Adipocyte (in vitro differentiated cells): Measurements from ENCODE around the gene SLIT1.
A peak's percentile ranks its signal among the peaks of the same experiment; 100 is the strongest.

Experiments
- DNase-seq: peaks from one replicate; pipeline ENCODE4 v3.0.0-alpha.2; 2015; ENCODE audit warnings: low read depth
- H3K27me3 ChIP-seq: replicated peaks from 2 replicates; pipeline ENCODE4 v1.7.0; 2013; ENCODE audit warnings: mild to moderate bottlenecking, low read length, moderate library complexity; ENCODE audit not compliant: control insufficient read depth, insufficient read depth
- H3K36me3 ChIP-seq: 2 replicates; pipeline ENCODE4 v1.7.0; 2013; ENCODE audit warnings: low read length, mild to moderate bottlenecking, moderate library complexity; ENCODE audit not compliant: control insufficient read depth, insufficient read depth, severe bottlenecking
- H3K4me1 ChIP-seq: 2 replicates; pipeline ENCODE4 v1.7.0; 2013; ENCODE audit warnings: mild to moderate bottlenecking, low read length, moderate library complexity; ENCODE audit not compliant: control insufficient read depth, insufficient read depth
- H3K4me3 ChIP-seq: 2 replicates; pipeline ENCODE4 v1.7.0; 2013; ENCODE audit warnings: mild to moderate bottlenecking, low read length, moderate library complexity
- H3K9ac ChIP-seq: 2 replicates; pipeline ENCODE4 v1.7.0; 2013; ENCODE audit warnings: mild to moderate bottlenecking, low read length, moderate library complexity
- H3K9me3 ChIP-seq: 2 replicates; pipeline ENCODE4 v1.7.0; 2013; ENCODE audit warnings: mild to moderate bottlenecking, low read length, moderate library complexity; ENCODE audit not compliant: control insufficient read depth

The SLIT1 gene

DNA sequence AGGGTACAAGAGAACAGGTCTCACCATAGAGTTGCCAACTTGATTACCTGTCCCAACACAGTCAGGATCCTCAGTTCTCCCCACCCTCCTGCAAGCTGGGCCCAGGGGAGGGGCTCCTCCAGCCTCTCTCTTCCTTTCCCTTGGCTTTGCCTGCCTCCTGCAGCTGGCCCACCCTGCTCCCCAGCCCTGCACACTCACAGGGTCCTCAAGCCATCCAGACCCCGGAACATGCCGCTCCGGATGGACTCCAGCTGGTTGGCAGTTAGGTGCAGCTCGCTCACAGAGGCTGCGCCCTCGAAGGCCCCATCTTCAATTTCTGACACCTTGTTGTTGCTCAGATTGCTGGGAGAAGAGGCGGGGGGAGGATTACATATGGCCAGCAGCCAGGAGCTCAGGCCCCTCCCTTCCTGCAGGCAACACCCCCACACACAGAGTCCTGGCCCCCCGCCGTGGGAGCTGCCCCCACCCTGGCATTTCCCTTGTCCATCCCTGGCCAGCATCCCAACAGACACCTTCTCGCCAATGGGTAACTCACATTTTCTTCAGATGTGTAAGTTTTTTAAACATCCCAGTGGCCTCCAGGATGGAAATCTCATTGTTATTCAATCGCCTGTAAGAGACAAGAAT, 139.2 kb downstream of the SLIT1 start:
- H3K36me3 ChIP-seq, result no peaks in the 10 kb centered on the region
- DNase-seq, result no peak
- no peak overlapping the region for H3K9ac ChIP-seq
- H3K27me3 ChIP-seq, result peaks cover 45% of the 10 kb centered on the region
- no peaks in the 10 kb centered on the region for H3K4me1 ChIP-seq
- peaks cover 9% of the 10 kb centered on the region for H3K9me3 ChIP-seq
- H3K4me3 ChIP-seq, result no peak overlapping the region

DNA sequence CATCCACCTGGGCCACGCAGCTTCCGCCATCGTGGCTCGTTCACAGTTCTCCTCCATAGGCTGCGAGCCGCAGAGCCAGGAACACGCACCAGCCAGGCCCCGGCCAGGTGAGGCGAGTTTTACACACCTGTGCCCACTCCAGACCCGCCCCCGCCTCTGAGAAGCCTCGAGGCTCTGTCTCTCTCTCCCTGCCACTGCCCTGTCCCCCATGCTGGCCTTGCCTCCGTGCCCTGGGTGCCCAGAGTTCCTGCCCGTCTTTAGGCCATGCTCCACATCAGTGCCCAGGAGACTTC, 142.2 kb downstream of the SLIT1 start:
- peaks cover 29% of the 10 kb centered on the region for H3K27me3 ChIP-seq
- no peak for DNase-seq
- no peaks in the 10 kb centered on the region for H3K36me3 ChIP-seq
- H3K9ac ChIP-seq, result no peak overlapping the region
- no peak overlapping the region for H3K4me3 ChIP-seq
- H3K4me1 ChIP-seq, result no peaks in the 10 kb centered on the region
- peaks cover 6% of the 10 kb centered on the region for H3K9me3 ChIP-seq

DNA sequence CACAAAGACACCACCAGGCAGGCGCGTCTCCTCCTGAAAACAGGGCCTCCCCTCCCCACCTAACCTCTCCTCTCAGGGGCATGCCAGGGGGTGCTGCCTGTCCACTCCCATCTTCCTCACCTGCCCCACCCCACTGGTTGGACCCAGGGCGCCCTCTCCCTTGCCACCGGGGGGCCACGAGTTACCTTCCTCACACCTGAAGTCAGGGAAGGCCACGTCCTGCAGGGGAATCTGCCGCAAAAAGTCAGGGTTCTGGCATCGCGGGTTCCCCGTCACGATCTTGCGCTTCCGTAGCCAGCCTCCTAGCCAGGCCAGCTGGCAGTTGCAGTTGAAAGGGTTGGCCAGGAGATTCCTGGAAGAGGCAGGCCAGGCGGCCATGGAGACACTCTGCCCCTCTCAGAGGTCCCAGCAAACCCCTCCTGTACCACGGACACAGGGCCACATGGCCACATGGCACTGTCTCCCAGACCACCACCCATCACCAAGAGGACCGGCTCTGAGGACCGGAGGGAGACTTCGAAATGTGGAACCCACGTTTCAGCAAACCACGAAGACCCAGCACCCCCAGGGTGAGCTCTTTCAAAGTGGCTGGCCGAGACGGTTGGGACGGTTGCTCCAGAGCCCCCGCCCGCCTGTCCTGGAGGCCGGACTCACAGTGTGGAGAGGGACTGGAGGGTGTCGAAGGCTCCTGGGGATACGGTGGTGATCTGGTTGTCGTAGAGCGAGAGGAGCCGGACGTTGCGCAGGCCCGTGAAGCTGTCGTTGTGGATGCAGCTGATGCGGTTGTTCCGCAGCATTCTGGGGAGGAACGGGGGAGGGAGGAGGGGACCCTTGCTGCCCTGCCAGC, 142.8 kb downstream of the SLIT1 start:
- Histone ChIP-seq H3K4me1 (no peaks in the 10 kb centered on the region), H3K9ac (no peak overlapping the region), H3K9me3 (peaks cover 6% of the 10 kb centered on the region), H3K36me3 (no peaks in the 10 kb centered on the region), H3K4me3 (no peak overlapping the region), H3K27me3 (peaks cover 28% of the 10 kb centered on the region)
- DNase-seq, result no peak

DNA sequence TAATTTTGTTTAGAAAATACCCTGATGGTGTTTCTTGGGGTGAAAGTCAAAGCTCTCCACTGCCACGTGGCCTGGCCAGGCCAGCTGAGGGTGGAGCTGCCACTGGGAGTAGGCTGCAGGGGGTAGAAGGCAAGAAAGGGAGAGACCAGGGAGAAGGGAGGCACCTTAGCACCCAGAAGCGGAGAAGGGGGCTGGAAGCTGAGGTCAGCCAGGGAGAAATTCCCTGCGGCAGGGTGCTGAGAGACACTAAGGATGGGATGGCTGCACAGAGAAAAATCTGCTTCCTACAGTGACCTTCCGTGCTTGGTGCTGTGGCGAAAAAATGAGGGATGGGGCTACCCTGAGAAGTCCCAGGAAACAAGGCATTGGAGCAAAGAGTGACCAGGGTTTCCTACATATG, 143.7 kb downstream of the SLIT1 start:
- DNase-seq, result no peak
- H3K4me3 ChIP-seq, result no peak overlapping the region
- H3K9ac ChIP-seq, result no peak overlapping the region
- peaks cover 6% of the 10 kb centered on the region for H3K9me3 ChIP-seq
- no peaks in the 10 kb centered on the region for H3K36me3 ChIP-seq
- H3K4me1 ChIP-seq, result peaks cover 5% of the 10 kb centered on the region
- peaks cover 28% of the 10 kb centered on the region for H3K27me3 ChIP-seq

- H3K4me3 ChIP-seq, result no peak overlapping the region
- H3K36me3 ChIP-seq, result no peaks in the 10 kb centered on the region
- peaks cover 6% of the 10 kb centered on the region for H3K9me3 ChIP-seq
- H3K4me1 ChIP-seq, result peaks cover 5% of the 10 kb centered on the region
- H3K27me3 ChIP-seq, result peaks cover 31% of the 10 kb centered on the region
- no peak overlapping the region for H3K9ac ChIP-seq
- DNase-seq, result no peak
These were observed 145.1 kb downstream of the SLIT1 start for GRCh38 chr10:97040706-97041105.

GRCh38 chr10:97040248-97040584, 145.5 kb downstream of the SLIT1 start:
- Histone ChIP-seq H3K4me1 (peaks cover 5% of the 10 kb centered on the region), H3K9ac (no peak overlapping the region), H3K36me3 (no peaks in the 10 kb centered on the region), H3K9me3 (peaks cover 6% of the 10 kb centered on the region), H3K4me3 (no peak overlapping the region), H3K27me3 (peaks cover 34% of the 10 kb centered on the region)
- no peak for DNase-seq

DNA sequence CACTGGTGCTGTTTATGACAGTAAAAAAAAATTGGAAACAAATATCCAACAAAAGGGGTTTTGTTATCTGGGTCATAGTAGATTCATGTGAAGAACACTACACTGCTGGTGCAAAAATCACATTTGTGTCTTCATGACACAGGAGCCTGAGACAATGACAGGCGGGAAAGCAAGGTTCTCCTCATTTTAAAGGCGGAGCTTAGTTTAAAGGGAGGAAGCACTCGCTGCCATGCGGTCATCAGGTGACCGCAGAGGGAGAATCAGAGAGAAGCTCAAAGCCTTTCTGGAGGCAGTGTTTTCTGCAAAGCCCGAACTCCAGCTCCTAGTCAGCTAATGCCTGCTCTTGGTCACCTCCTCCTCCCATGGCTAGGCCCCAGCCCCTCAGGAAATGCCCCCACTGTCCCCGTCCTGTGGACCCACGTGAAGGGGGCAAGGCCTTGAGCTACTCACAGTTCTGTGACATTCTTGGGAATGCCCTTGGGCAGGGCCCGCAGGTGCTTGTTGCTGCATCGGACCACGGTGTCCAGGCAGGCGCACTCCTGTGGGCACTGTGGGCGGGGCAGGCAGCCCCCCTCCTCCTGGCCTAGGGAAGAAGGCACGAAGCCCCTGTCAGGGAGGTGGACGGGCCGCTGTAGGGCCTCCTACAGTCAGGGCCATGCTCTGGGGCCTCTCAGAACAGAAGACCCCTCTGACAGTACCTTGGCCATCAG, 146.1 kb downstream of the SLIT1 start:
- Histone ChIP-seq H3K4me1 (peaks cover 5% of the 10 kb centered on the region), H3K9me3 (peaks cover 3% of the 10 kb centered on the region), H3K36me3 (no peaks in the 10 kb centered on the region), H3K9ac (no peak overlapping the region), H3K27me3 (peaks cover 34% of the 10 kb centered on the region), H3K4me3 (no peak overlapping the region)
- no peak for DNase-seq

- Histone ChIP-seq H3K27me3 (peaks cover 29% of the 10 kb centered on the region), H3K9ac (no peak overlapping the region), H3K9me3 (no peaks in the 10 kb centered on the region)
These were observed 147.1 kb downstream of the SLIT1 start for GRCh38 chr10:97038688-97039087.

GRCh38 chr10:97037365-97038361, 148.1 kb downstream of the SLIT1 start:
- peak; percentile 87 for DNase-seq
- Histone ChIP-seq H3K27me3 (peaks cover 29% of the 10 kb centered on the region), H3K4me1 (peaks cover 5% of the 10 kb centered on the region), H3K9ac (peak overlapping the region; percentile 40), H3K9me3 (no peaks in the 10 kb centered on the region), H3K4me3 (peak overlapping the region; percentile 75), H3K36me3 (no peaks in the 10 kb centered on the region)

More at GRCh38 chr10:97038688-97039087, 147.1 kb downstream of the SLIT1 start:
- no peak for DNase-seq
- Histone ChIP-seq H3K4me1 (peaks cover 5% of the 10 kb centered on the region), H3K36me3 (no peaks in the 10 kb centered on the region), H3K4me3 (no peak overlapping the region)

DNA sequence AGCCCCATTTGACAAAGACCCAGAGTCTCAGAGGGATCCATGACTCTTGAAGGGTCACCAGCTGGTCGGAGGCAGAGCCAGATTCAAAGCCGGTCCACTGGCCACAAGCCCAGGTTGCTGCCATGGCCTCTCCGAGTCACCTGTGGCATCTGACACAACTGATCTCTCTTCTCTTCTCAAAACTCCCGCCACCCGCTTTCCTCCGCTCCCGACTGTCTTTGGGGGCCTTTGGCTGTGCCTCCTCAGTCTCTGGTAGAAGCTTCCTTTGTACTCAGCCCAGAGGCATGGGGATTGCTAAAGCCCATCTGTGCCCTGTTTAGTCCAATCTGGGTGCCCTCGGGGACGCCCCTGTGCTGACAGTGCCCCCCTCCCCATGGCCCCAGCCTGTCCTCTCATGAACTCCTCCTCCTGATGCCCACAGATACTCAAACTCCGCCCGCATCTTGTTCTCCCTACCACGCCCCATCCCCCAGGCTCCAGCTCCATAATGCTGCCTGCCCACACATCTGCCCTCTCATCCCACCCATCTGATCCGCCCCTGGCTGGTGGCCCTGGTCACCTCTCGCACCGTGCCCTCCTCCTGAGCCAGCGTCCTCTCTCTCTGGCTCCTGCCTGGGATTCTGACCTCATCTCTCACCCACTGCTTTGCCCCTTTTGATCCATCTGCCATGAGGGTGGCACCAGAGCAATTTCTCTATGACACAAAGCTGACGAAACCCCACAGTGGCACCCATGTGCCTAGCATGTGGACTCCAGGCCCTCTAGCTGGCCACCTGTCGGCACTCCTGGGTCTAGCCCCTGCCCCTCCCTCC, 150.6 kb downstream of the SLIT1 start:
- Histone ChIP-seq H3K36me3 (no peaks in the 10 kb centered on the region), H3K4me1 (peaks cover 5% of the 10 kb centered on the region), H3K27me3 (peaks cover 37% of the 10 kb centered on the region), H3K4me3 (no peak overlapping the region), H3K9me3 (no peaks in the 10 kb centered on the region), H3K9ac (no peak overlapping the region)
- no peak for DNase-seq
